ENCODE measurements around the gene DDX27. TPM values are rescaled to one million over a fixed set of nuclear protein-coding genes. Genes with fewer than 3 reads are reported as not detected.

DDX27 gene
- total and polyA plus RNA-seq, 2 of the 13 experiments (the other 11 are each of a cell fraction or from before 2014, with no cell fraction given), result 42.6 to 72.8 TPM

GRCh38 chr20:49278818-49279676 lies 59.8 kb downstream of the DDX27 start (continued):
- peak; percentile 13; the same call in 1 of the 2 replicates for TF ChIP-seq ZNF646 (CRISPR knock-in tag; IDR thresholded peaks at IDR 0.05)
- TF ChIP-seq, protein P1, sequence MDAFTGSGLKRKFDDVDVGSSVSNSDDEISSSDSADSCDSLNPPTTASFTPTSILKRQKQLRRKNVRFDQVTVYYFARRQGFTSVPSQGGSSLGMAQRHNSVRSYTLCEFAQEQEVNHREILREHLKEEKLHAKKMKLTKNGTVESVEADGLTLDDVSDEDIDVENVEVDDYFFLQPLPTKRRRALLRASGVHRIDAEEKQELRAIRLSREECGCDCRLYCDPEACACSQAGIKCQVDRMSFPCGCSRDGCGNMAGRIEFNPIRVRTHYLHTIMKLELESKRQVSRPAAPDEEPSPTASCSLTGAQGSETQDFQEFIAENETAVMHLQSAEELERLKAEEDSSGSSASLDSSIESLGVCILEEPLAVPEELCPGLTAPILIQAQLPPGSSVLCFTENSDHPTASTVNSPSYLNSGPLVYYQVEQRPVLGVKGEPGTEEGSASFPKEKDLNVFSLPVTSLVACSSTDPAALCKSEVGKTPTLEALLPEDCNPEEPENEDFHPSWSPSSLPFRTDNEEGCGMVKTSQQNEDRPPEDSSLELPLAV (CRISPR knock-in tag; conservative IDR thresholded peaks at IDR 0.05; ENCODE audit: low read depth), result no peak
- TF ChIP-seq ZNF17 (CRISPR knock-in tag; IDR thresholded peaks at IDR 0.05), result no peak
- no peak for TF ChIP-seq HCFC1 (IDR thresholded peaks at IDR 0.05; ENCODE audit: low read depth, low read length)
- no peak for TF ChIP-seq FOSL2 (CRISPR knock-in tag; IDR thresholded peaks at IDR 0.05)
- TF ChIP-seq ZNF564 (CRISPR knock-in tag; IDR thresholded peaks at IDR 0.05), result 0 out of 2 replicates have a peak, but pooled peaks have one; percentile 31
- 0 out of 2 replicates have a peak, but pooled peaks have one; percentile 29 for TF ChIP-seq ZSCAN12 (CRISPR knock-in tag; IDR thresholded peaks at IDR 0.05)
- 0 out of 2 replicates have a peak, but pooled peaks have one; percentile 2 for TF ChIP-seq IRX3 (CRISPR knock-in tag; IDR thresholded peaks at IDR 0.05; ENCODE audit: borderline replicate concordance, low read depth)
- TF ChIP-seq ZNF142 (CRISPR knock-in tag; IDR thresholded peaks at IDR 0.05), result no peak; the same call in 1 of the 2 replicates
- no peak for TF ChIP-seq ZNF616 (CRISPR knock-in tag; IDR thresholded peaks at IDR 0.05; ENCODE audit: low read depth)
- TF ChIP-seq ZNF761 (CRISPR knock-in tag; conservative IDR thresholded peaks at IDR 0.05), result no peak; the same call in 1 of the 2 replicates
- TF ChIP-seq, protein P2, sequence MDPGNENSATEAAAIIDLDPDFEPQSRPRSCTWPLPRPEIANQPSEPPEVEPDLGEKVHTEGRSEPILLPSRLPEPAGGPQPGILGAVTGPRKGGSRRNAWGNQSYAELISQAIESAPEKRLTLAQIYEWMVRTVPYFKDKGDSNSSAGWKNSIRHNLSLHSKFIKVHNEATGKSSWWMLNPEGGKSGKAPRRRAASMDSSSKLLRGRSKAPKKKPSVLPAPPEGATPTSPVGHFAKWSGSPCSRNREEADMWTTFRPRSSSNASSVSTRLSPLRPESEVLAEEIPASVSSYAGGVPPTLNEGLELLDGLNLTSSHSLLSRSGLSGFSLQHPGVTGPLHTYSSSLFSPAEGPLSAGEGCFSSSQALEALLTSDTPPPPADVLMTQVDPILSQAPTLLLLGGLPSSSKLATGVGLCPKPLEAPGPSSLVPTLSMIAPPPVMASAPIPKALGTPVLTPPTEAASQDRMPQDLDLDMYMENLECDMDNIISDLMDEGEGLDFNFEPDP (CRISPR knock-in tag; conservative IDR thresholded peaks at IDR 0.05), result 0 out of 2 replicates have a peak, but pooled peaks have one; percentile 86
